ENCODE data around the gene EEFSEC.

The EEFSEC gene

GRCh38 chr3:128334086-128334645, 180.9 kb downstream of the EEFSEC start:
- no peak for DNase-seq (ENCODE audit: extremely low read depth, insufficient read length)
- no peak overlapping the region for H3K4me3 ChIP-seq (replicated peaks; ENCODE audit: low read depth, low read length)
- no peaks in the 10 kb centered on the region for H3K27me3 ChIP-seq (replicated peaks; ENCODE audit: control insufficient read depth, insufficient read depth, low read length)
- no peak for TF ChIP-seq CTCF (IDR thresholded peaks at IDR 0.05; ENCODE audit: insufficient read depth, low read length, poor library complexity, severe bottlenecking)
- no peaks in the 10 kb centered on the region; the same call in 1 of the 2 replicates for H3K36me3 ChIP-seq (ENCODE audit: control insufficient read depth, insufficient read depth, low read length)

- Histone ChIP-seq H3K27me3 (replicated peaks; ENCODE audit: control insufficient read depth, insufficient read depth, low read length) (no peaks in the 10 kb centered on the region), H3K4me3 (replicated peaks; ENCODE audit: low read depth, low read length) (no peak overlapping the region), H3K36me3 (ENCODE audit: control insufficient read depth, insufficient read depth, low read length) (no peaks in the 10 kb centered on the region; the same call in 1 of the 2 replicates)
- no peak for TF ChIP-seq CTCF (IDR thresholded peaks at IDR 0.05; ENCODE audit: insufficient read depth, low read length, poor library complexity, severe bottlenecking)
- no peak for DNase-seq (ENCODE audit: extremely low read depth, insufficient read length)
Measured at GRCh38 chr3:128334766-128335165, 181.5 kb downstream of the EEFSEC start.

- DNase-seq (ENCODE audit: extremely low read depth, insufficient read length) = no peak
- Histone ChIP-seq H3K27me3 (replicated peaks; ENCODE audit: control insufficient read depth, insufficient read depth, low read length) (no peaks in the 10 kb centered on the region), H3K36me3 (ENCODE audit: control insufficient read depth, insufficient read depth, low read length) (no peaks in the 10 kb centered on the region; the same call in 1 of the 2 replicates), H3K4me3 (replicated peaks; ENCODE audit: low read depth, low read length) (no peak overlapping the region)
- TF ChIP-seq CTCF (IDR thresholded peaks at IDR 0.05; ENCODE audit: insufficient read depth, low read length, poor library complexity, severe bottlenecking) = no peak
Measured at GRCh38 chr3:128335621-128336296, 182.5 kb downstream of the EEFSEC start.

GRCh38 chr3:128336337-128337156, 183.3 kb downstream of the EEFSEC start:
- Histone ChIP-seq H3K4me3 (replicated peaks; ENCODE audit: low read depth, low read length) (no peak overlapping the region), H3K27me3 (replicated peaks; ENCODE audit: control insufficient read depth, insufficient read depth, low read length) (no peaks in the 10 kb centered on the region), H3K36me3 (ENCODE audit: control insufficient read depth, insufficient read depth, low read length) (no peaks in the 10 kb centered on the region; the same call in none of the 2 replicates)
- TF ChIP-seq CTCF (IDR thresholded peaks at IDR 0.05; ENCODE audit: insufficient read depth, low read length, poor library complexity, severe bottlenecking) = no peak
- DNase-seq (ENCODE audit: extremely low read depth, insufficient read length) = no peak

GRCh38 chr3:128337305-128337704, 184.0 kb downstream of the EEFSEC start:
- H3K36me3 ChIP-seq (ENCODE audit: control insufficient read depth, insufficient read depth, low read length) = peaks cover 2% of the 10 kb centered on the region
- no peaks in the 10 kb centered on the region for H3K27me3 ChIP-seq (replicated peaks; ENCODE audit: control insufficient read depth, insufficient read depth, low read length)
- no peak overlapping the region for H3K4me3 ChIP-seq (replicated peaks; ENCODE audit: low read depth, low read length)
- DNase-seq (ENCODE audit: extremely low read depth, insufficient read length) = no peak
- no peak for TF ChIP-seq CTCF (IDR thresholded peaks at IDR 0.05; ENCODE audit: insufficient read depth, low read length, poor library complexity, severe bottlenecking)
